Skeletal muscle tissue (tissue), 4 donors: Measurements from ENCODE around the gene PALLD. TPM values are rescaled to one million over a fixed set of nuclear protein-coding genes. Genes with fewer than 3 reads are reported as not detected.
"Not testable (repeated sequence)": the region's sequence is repeated elsewhere in the genome, so short reads cannot be mapped to it uniquely, and the experiment has no call there.

ENCODE experiments used
- H3K27ac ChIP-seq: one replicate; pipeline ENCODE4 v1.7.0; 2013; ENCODE audit warnings: mild to moderate bottlenecking, low read depth, low read length, inconsistent platforms
- H3K27me3 ChIP-seq, 3 donors: one replicate each; pipeline ENCODE4 v1.7.0; 2013; ENCODE audit warnings: low read length in 3 of 3; ENCODE audit not compliant: control insufficient read depth in 3 of 3, insufficient read depth in 3 of 3
- H3K36me3 ChIP-seq, 3 donors: one replicate each; pipeline ENCODE4 v1.7.0; 2013; ENCODE audit warnings: low read length in 3 of 3; ENCODE audit not compliant: control insufficient read depth in 3 of 3, insufficient read depth in 3 of 3
- H3K4me1 ChIP-seq, 3 donors: one replicate each; pipeline ENCODE4 v1.7.0; 2013; ENCODE audit warnings: low read length in 3 of 3, mild to moderate bottlenecking in 3 of 3; ENCODE audit not compliant: control insufficient read depth in 3 of 3, insufficient read depth in 3 of 3
- H3K4me3 ChIP-seq, 3 donors: one replicate each; pipeline ENCODE4 v1.7.0; 2013; ENCODE audit warnings: low read length in 3 of 3
- H3K9ac ChIP-seq, 3 donors: one replicate each; pipeline ENCODE4 v1.7.0; 2013; ENCODE audit warnings: low read length in 3 of 3, mild to moderate bottlenecking in 3 of 3, moderate library complexity in 2 of 3, low read depth in 1 of 3
- H3K9me3 ChIP-seq, 3 donors: one replicate each; pipeline ENCODE4 v1.7.0; 2013; ENCODE audit warnings: low read length in 3 of 3; ENCODE audit not compliant: control insufficient read depth in 3 of 3
- total RNA-seq: library from RNA; depleted of rRNA; stranded (reverse); fragments of >200 nt; gene quantifications from one replicate; pipeline ENCODE4 v1.2.3, GENCODE V29; 2014
- donor health status: Osteomylitis.

The PALLD gene
- total RNA-seq = 140 TPM

DNA sequence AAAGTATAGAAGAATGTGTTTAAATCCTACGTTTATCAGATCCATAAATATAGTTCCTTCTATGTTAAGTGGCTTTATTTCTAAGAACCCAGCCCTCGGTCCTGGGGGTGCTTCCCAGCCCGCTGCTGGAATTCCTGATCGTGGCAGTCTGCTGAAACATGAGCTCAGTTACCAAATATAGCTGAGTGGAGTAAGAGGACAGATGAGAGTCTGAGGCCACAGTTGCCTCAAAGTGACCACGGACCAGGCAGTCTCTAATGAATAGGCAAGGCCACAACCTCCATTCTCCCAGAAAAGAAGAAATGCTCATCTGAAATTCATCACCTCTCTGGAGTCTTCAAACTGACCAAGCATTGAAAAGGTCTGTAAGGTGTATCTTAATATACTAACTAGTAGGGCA lies at the start of gene PALLD:
PALLD (plus strand) TSS at position 219 of the 400 bp plus-strand sequence.
- Histone ChIP-seq H3K9ac (peak within 1 kb of the TSS; percentile 71 to 82 (median 81)), H3K9me3 (no peaks in the 10 kb centered on the region), H3K4me1 (no peaks in the 10 kb centered on the region), H3K27me3 (no peaks in the 10 kb centered on the region), H3K27ac (peak within 1 kb of the TSS; percentile 95), H3K4me3 (peak within 1 kb of the TSS; percentile 28 to 68 (median 55)), H3K36me3 (no peaks in the 10 kb centered on the region)

DNA sequence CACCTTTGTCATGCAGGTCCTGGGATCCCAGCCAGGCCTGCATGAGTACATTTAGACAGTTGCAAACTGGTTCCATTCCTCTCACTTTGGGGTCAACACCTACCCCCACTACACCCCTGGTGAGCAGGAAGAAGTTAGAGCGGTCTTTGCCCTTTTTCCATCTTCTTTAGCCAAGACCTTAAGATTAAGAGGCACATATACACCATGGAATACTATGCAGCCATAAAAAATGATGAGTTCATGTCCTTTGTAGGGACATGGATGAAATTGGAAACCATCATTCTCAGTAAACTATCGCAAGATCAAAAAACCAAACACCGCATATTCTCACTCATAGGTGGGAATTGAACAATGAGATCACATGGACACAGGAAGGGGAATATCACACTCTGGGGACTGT lies 47.8 kb upstream of the PALLD start:
- not testable (repeated sequence) for H3K27ac ChIP-seq, H3K9ac ChIP-seq, H3K27me3 ChIP-seq, H3K4me1 ChIP-seq, H3K4me3 ChIP-seq, H3K9me3 ChIP-seq, H3K36me3 ChIP-seq

DNA sequence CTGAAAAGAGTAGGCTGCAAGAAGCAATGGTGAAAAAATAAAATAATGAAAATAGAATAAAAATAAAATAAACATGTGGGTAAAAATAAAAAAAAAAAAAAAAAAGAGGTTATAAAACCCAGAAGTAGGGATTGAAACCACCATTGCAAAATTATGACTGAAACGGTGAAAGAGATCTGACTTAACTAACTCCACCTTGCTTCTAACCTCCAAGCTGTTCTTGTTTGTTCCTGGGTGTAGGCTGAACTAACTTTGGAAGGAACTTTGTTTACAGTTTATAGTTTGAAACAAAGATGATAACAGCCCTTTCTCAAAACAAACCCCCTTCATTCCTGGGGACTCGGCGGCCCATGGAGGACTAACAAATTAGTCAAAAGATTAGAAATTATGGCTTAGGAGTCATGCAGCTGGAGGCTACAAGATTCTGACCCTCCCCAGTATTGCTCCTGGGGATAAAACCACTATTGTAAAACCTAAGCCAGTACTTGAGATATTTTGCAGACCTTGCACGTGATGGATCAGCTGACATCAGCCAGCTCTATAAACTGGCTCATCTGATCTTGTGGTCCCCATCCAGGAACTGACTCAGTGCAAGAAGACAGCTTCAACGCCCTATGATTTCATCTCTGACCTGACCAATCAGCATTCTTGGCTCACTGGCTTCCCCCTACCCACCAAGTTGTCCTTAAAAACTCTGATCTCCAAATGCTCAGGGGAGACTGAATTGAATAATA lies 47.0 kb upstream of the PALLD start:
- no peaks in the 10 kb centered on the region for H3K9me3 ChIP-seq
- H3K9ac ChIP-seq = no peak overlapping the region
- peaks cover 0 to 2% (median 0%) of the 10 kb centered on the region in 3 donors for H3K36me3 ChIP-seq
- H3K4me3 ChIP-seq = no peak overlapping the region
- no peak overlapping the region for H3K27ac ChIP-seq
- H3K27me3 ChIP-seq = no peaks in the 10 kb centered on the region
- no peaks in the 10 kb centered on the region for H3K4me1 ChIP-seq

DNA sequence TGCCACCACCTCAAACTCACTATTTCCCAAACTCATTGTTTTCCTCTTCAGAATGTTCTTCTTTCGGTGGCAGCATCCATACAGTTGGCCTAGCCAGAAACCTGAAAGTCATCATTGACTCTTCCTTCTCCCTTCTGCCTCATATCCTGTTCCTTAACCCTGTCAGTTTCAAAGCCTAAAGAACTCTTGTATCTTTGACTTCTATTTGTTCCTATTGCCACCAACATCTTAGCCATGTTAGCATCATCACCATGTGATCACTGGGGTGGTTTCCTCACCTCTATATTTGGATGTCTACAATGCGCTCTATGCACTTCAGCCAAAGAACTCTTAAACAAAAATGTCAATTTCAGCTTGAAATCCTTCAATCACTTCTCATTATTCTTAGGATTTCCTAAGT lies 45.5 kb upstream of the PALLD start:
- no peaks in the 10 kb centered on the region for H3K27me3 ChIP-seq
- no peak overlapping the region for H3K9ac ChIP-seq
- H3K4me3 ChIP-seq = no peak overlapping the region
- peaks cover 0 to 2% (median 0%) of the 10 kb centered on the region in 3 donors for H3K36me3 ChIP-seq
- H3K4me1 ChIP-seq = no peaks in the 10 kb centered on the region
- H3K9me3 ChIP-seq = no peaks in the 10 kb centered on the region
- H3K27ac ChIP-seq = no peak overlapping the region

DNA sequence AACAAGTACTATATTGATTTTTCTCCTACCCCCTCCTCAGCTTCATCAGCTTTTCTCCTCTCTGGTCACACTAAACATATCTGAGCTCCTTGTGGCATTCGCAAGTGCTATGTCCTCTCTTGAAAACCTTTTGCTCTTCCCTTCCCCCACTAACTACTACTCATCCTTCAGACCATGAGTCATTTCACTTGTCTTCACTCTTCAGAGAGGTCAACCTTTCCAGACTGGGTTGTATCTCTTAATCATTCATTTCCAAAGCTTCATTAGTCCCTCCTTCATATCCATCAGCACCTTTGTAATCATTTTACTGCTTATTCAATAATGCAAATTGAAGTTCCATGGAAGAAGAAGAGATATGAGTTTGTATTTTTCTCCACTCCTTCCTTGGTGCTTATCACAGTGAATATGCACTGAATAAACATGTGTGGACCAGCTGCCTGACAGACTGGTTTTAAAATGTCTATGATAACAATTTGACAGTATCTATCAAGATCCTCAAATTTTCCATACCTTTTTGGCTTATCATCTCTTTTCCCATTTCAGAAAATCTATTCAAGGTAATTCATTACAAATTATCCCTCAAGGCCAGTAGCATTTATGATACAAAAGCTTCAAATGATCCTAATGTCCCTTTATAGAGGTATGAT lies 45.0 kb upstream of the PALLD start:
- H3K9me3 ChIP-seq = no peaks in the 10 kb centered on the region
- H3K27me3 ChIP-seq = no peaks in the 10 kb centered on the region
- peaks cover 0 to 2% (median 0%) of the 10 kb centered on the region in 3 donors for H3K36me3 ChIP-seq
- no peaks in the 10 kb centered on the region for H3K4me1 ChIP-seq
- no peak overlapping the region for H3K27ac ChIP-seq
- H3K9ac ChIP-seq = no peak overlapping the region
- no peak overlapping the region for H3K4me3 ChIP-seq

DNA sequence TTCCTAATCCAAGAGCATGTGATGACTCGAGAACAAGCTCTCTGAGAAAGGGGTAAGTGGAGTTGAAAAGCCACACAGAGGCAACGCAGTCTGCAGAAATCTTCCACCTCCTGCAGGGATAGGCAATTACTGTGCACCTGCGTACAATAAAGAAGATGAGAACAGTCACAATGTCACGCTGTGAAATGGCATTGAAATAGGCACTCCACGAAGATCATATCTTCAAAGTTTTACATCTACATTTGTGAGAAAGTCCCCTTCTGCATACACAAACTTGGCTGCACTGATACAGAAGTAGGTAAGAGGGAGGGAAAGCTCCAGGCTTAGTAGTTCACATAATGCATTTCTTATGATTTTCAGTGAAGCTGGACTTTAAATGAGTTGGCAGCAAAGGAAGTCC lies 43.7 kb upstream of the PALLD start:
- peaks cover 0 to 2% (median 0%) of the 10 kb centered on the region in 3 donors for H3K36me3 ChIP-seq
- H3K27me3 ChIP-seq = no peaks in the 10 kb centered on the region
- no peak overlapping the region for H3K4me3 ChIP-seq
- no peak overlapping the region for H3K27ac ChIP-seq
- no peaks in the 10 kb centered on the region for H3K4me1 ChIP-seq
- H3K9ac ChIP-seq = no peak overlapping the region
- no peaks in the 10 kb centered on the region for H3K9me3 ChIP-seq

DNA sequence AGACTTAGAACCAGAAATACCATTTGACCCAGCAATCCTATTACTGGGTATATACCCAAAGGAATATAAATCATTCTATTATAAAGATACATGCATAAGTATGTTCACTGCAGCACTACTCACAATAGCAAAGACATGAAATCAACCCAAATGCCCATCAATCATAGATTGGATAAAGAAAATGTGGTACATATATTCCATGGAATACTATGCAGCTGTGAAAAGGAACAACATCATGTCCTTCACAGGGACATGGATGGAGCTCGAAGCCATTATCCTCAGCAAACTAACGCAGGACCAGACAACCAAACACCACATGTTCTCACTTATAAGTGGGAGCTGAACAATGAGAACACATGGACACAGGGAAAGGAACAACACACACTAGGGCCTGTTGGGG lies 38.6 kb upstream of the PALLD start:
- H3K27ac ChIP-seq, H3K27me3 ChIP-seq, H3K9ac ChIP-seq, H3K4me3 ChIP-seq, H3K36me3 ChIP-seq, H3K9me3 ChIP-seq, H3K4me1 ChIP-seq: not testable (repeated sequence)

DNA sequence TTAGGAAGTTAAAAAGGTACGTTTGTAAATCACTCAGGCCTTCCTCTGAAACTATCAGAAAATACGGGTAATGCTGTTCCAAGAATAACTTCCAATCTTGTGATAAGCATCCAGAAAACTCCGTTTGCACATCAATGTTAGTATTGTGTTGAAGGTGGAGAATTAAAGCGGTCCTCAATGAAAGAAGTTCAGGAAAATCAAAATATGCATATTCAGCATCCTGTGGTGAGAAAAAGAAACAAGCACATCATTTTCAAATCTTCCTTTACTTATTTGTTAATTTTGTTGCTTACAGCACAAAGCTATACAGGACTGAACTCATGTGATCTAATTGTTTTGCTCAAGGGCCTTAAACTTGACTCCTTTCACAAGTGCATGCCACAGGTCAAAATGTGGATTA lies 35.0 kb upstream of the PALLD start:
- Histone ChIP-seq H3K27ac (no peak overlapping the region), H3K4me3 (no peak overlapping the region), H3K27me3 (no peaks in the 10 kb centered on the region), H3K36me3 (peaks cover 0 to 2% (median 0%) of the 10 kb centered on the region in 3 donors), H3K9me3 (peaks cover 0 to 2% (median 0%) of the 10 kb centered on the region in 3 donors), H3K9ac (no peak overlapping the region), H3K4me1 (no peaks in the 10 kb centered on the region)

DNA sequence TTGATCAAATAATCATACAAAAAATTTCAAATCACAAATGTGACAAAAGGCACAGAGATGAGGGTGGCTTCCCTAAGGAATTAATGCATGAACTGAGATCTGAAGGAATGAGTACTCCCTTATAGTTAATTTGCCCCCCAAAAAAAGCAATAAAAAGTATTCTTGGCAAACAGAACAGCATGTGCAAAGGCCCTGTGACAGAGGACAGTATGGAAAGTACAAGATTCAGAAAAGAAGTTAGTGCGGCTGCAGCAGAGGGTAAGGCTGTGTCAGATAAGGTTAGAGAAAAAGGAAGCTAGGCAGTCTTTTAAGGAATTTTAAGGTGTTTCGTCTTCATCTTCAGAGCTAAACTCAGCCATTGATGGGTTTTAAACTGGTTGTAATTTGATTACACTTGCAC lies 23.9 kb upstream of the PALLD start:
- no peaks in the 10 kb centered on the region for H3K27me3 ChIP-seq
- H3K9ac ChIP-seq = no peak overlapping the region
- peaks cover 2 to 14% (median 4%) of the 10 kb centered on the region in 3 donors for H3K36me3 ChIP-seq
- H3K9me3 ChIP-seq = no peaks in the 10 kb centered on the region
- H3K27ac ChIP-seq = no peak overlapping the region
- H3K4me3 ChIP-seq = no peak overlapping the region
- peaks cover 0 to 4% (median 3%) of the 10 kb centered on the region in 3 donors for H3K4me1 ChIP-seq

DNA sequence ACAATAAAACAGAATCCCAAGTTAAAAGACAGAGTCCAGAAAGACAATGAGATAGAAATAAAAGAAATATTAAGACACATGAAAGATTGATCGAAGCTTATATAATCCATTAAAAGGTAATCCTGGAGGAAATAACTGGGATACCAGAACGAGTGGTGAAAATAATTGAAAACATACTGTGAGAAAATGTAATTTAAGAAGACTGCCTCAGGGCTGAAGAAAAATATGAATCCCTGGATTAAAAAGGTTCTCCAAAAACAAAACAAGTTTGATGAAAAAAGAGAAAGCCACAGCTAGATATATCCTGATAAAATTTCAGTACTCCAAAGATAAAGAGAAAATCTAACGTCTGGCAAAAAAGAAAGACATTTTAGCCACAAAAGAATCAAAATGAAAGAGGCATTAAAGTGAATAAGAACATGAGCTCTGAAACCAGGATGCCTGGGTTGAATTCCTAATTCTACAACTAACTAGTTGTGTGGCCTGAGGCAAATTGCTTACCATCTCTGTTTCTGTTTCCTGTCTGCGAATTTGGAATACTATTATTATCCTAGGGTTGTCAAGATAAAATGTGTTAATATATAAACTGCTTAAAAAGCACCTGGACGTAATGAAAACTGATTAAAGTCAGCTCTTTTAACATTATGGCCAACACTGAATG lies 22.1 kb upstream of the PALLD start:
- Histone ChIP-seq H3K4me3 (no peak overlapping the region), H3K9me3 (no peaks in the 10 kb centered on the region), H3K9ac (no peak overlapping the region), H3K4me1 (peaks cover 0 to 4% (median 3%) of the 10 kb centered on the region in 3 donors), H3K27me3 (no peaks in the 10 kb centered on the region), H3K27ac (no peak overlapping the region), H3K36me3 (peaks cover 2 to 12% (median 4%) of the 10 kb centered on the region in 3 donors)
